HEK293T (cell line): ENCODE results near the gene DYNC2LI1.
"Not testable (repeated sequence)": the region's sequence is repeated elsewhere in the genome, so short reads cannot be mapped to it uniquely, and the experiment has no call there.

Experiments
- ELF4 ChIP-seq: fragments of 450-650 bp; IDR thresholded peaks from 2 replicates; pipeline ENCODE4 v1.6.1; 2017; ENCODE audit warnings: antibody characterized with exemption
- FOXM1 ChIP-seq: fragments of 450-650 bp; IDR thresholded peaks from 2 replicates; pipeline ENCODE4 v1.6.1; 2017; ENCODE audit warnings: mild to moderate bottlenecking, borderline replicate concordance
- HDGF ChIP-seq: fragments of 450-650 bp; IDR thresholded peaks from 2 replicates; pipeline ENCODE4 v1.6.1; 2017; ENCODE audit warnings: antibody characterized with exemption, borderline replicate concordance
- L3MBTL2 ChIP-seq: fragments of 450-650 bp; conservative IDR thresholded peaks from 2 replicates; pipeline ENCODE4 v1.6.1; 2016; ENCODE audit warnings: mild to moderate bottlenecking
- NFRKB ChIP-seq: fragments of 450-650 bp; IDR thresholded peaks from 2 replicates; pipeline ENCODE4 v1.6.1; 2016; ENCODE audit warnings: mild to moderate bottlenecking, moderate library complexity
- SP1 ChIP-seq: fragments of 450-650 bp; IDR thresholded peaks from 2 replicates; pipeline ENCODE4 v1.6.1; 2017
- SUZ12 ChIP-seq: fragments of 450-650 bp; IDR thresholded peaks from 2 replicates; pipeline ENCODE4 v1.6.1; 2016; ENCODE audit warnings: mild to moderate bottlenecking

DNA sequence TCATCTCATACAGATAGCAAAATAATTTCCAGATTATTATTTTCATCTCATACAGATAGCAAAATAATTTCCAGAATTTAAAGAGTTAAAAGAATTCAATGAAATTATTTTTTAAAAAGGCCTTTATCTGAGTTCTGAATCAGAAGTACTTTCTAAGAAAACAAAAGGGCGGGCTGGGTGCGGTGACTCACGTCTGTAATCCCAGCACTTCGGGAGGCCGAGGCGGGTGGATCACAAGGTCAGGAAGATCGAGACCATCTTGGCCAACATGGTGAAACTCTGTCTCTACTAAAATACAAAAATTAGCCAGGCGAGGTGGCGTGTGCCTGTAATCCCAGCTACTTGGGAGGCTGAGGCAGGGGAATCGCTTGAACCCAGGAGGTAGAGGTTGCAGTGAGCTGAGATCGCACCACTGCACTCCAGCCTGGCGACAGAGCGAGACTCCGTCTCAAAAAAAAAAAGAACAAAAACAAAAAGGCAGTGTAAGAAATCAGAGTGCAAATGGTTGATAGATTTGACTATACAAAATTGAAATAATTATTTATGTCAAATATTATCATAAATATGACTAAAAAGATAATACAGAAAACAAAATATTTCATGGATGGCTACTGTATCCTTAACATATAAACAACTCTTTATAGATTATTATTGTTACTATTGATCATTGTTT, 46.7 kb upstream of the DYNC2LI1 start:
- not testable (repeated sequence) for TF ChIP-seq FOXM1, SUZ12, SP1, NFRKB, HDGF, L3MBTL2, ELF4
